ENCODE data around the gene ACSL3.
"Not testable (repeated sequence)": the region's sequence is repeated elsewhere in the genome, so short reads cannot be mapped to it uniquely, and the experiment has no call there.

The ACSL3 gene

GRCh38 chr2:222982010-222982908 is 121.4 kb downstream of the ACSL3 start:
- peak; percentile 8 for DNase-seq

GRCh38 chr2:222982909-222983265 is 122.1 kb downstream of the ACSL3 start:
- no peak for DNase-seq

- DNase-seq, result no peak
Measured at GRCh38 chr2:222984908-222985307, 124.1 kb downstream of the ACSL3 start.

DNA sequence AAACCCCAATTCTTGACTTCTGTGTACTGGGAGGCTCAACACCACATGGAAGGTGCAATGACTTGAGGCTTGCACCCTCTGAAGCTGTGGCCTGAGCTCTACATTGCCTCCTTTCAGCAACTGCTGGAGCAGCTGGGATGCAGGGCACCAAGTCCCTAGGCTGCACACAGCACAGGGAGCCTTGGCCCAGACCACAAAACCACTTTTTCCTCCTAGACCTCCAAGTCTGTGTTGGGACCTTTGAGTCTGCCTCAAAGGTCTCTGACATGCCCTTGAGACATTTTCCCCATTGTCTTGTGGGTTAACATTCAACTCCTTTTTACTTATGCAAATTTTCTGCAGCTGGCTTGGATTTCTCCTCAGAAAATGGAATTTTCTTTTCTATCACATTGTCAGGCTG is 128.6 kb downstream of the ACSL3 start:
- no peak for DNase-seq

DNA sequence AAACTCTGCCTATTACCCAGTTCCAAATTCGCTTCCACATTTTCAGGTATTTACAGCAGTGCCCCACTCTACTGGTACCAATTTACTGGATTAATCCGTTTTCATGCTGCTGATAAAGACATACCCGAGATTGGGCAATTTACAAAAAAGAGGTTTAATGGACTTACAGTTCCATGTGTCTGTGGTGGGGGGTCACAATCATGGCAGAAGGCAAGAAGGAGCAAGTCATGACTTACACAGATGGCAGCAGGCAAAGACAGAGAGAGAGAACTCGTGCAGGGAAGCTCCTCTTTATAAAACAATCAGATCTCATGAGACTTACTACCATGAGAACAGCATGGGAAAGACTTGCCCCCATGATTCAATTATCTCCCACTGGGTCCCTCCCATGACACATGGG is 129.4 kb downstream of the ACSL3 start:
- not testable (repeated sequence) for DNase-seq

DNA sequence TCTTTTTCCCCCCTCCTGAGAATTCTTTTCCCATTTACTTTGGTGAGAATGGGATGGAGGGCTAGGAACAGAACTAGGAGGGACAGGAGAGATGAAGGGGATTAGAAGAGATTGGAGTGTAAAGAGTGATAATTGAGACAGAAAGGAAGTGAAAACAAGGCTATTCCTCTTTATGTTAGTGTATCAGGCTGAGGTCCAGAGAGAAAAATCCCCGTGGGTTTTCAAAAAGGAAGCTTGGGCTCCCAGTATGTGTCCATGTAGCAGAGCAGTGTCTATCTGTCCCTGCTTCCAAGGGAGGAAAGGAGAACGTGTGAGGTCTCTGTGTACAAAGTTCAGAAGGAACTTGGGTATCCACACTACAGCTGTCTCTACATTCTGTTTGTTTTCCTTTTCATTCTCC is 131.3 kb downstream of the ACSL3 start:
- DNase-seq, result no peak

Measured in activated CD4-positive, alpha-beta T cell treated with anti-CD3 and anti-CD28 coated beads, Interleukin-10, Interleukin-2, amounts not matched to agents 100 ng/mL and 50 ng/mL, durations not matched to agents 16 hours and 8 hours (primary cell).